Measurements from ENCODE around the gene IFT80.
A peak's percentile ranks its signal among the peaks of the same experiment; 100 is the strongest.
"Not testable (repeated sequence)": the region's sequence is repeated elsewhere in the genome, so short reads cannot be mapped to it uniquely, and the experiment has no call there.

IFT80 gene

GRCh38 chr3:160400030-160400701 lies 1.1 kb upstream of the IFT80 start:
- DNase-seq, result no peak

GRCh38 chr3:160398820-160399124 lies 253 bp downstream of the IFT80 start:
- no peak for DNase-seq

GRCh38 chr3:160395297-160395696 lies 3.7 kb downstream of the IFT80 start:
- DNase-seq, result peak; percentile 35

DNA sequence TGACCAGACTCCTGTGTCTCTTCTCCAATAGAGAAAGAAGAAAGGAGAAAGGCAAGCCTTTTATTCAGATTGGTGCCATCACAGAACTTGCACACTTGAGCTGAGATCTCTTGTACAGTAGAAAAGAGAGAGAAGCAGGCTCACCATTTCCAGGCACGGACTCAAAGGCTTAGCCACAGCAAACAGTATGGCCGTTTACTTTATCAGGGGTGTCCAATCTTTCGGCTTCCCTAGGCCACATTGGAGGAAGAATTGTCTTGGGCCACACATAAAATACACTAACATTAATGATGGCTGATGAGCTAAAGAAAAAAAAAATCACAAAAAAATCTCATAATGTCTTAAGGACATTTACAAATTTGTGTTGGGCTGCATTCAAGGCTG lies 5.0 kb downstream of the IFT80 start:
- no peak for DNase-seq

DNA sequence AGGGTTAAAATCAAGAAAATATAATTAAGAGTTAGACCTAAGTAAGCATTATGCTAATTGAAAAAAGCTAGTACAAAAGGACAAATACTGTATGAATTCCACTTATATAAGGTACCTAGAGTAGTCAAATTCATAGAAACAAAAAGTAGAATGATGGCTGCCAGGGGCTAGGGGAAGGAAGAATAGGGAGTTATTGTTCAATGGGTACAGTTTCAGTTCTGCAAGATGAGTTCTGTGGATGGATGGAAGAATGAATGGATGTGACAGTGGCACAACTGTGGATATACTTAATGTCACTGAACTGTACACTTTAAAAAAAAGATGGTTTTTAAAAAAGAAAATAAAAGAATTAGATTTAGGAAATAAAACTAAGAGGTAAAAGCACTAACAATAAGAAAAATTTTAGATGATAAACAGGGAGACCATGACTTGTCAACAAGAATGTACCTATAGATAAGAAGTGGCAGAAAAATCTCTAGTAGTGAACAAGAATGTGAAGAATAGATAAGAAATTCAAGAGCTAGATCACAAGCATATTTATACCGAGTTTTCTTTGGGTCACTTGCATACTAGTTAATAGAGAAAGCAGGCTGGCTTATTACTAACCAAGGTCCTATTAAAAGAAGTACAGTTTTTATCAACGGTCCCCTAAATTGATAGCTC lies 5.5 kb downstream of the IFT80 start:
- no peak for DNase-seq

- no peak for DNase-seq
These were observed 6.2 kb downstream of the IFT80 start for GRCh38 chr3:160392798-160393197.

DNA sequence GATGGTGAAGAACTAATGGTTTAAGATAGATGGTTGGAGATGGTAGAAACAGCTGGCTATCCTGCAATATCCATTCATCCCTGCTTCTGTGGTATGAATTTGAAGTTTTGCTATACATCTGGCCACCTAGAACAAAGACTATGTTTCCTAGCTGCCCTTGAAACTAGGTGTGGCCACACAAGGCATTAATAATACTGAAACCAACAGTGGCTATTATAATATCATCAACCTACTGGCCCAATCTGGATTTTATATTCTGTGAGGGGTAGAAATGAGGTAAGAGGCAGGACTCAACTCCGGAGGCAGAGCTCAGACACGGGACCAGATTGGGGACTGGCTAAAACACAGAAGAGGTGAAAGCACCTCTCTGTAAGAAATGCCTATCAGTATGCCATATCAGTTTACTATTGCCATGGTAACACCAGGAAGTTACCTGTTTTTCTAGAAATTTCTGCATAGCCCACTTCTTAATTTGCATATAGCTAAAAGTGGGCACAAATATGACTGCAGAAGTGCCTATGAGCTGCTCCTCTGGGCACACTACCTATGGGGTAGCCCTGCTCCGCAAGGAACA lies 8.4 kb downstream of the IFT80 start:
- no peak for DNase-seq

GRCh38 chr3:160384639-160385318 lies 14.2 kb downstream of the IFT80 start:
- DNase-seq, result no peak

- no peak for DNase-seq
These were observed 17.6 kb downstream of the IFT80 start for GRCh38 chr3:160381470-160381869.

DNA sequence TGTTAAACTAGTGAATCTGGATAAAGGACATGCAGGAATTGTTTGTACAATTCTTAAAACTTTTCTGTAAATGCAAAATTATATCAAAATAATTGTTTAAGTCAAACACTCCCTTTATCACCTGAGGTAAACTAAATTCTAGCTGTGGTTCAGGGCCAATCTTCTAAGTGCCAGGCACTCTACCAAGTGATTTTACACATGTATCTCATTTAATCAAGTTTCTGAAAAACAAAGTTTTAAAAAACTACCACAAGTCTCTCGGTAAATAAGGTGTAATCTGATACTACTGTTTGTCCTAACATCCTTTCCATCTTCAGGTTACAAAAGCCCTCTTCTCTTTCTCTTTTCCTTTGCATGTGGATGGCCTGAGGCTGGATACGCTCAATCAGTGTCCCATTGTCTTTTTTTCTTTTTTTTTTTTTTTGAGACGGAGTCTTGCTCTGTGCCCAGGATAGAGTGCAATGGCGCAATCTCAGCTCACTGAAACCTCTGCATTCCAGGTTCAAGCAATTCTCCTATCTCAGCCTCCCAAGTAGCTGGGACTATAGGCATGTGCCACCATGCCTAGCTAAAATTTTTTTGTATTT lies 19.3 kb downstream of the IFT80 start:
- no peak for DNase-seq

- no peak for DNase-seq
These were observed 20.5 kb downstream of the IFT80 start for GRCh38 chr3:160378331-160379109.

DNA sequence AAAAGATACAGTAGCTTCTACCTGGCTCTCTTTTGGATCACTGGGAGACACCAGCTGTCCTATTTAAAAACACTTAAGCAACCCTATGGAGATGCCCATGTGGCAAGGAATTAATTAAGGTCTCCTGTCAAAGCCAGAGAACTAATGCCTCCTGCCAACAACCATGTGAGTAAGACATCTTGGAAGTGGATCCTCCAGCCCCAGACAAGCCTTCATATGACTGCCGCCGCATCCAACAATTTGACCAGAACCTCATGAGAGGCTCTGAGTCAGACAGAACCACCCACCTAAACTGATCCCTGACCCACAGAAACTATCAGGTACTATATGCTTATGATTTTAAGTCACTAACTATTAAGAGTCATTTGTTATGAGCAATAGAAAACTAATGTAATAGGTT lies 22.3 kb downstream of the IFT80 start:
- DNase-seq, result no peak

GRCh38 chr3:160374925-160375324 lies 24.1 kb downstream of the IFT80 start:
- DNase-seq, result no peak

GRCh38 chr3:160374472-160374871 lies 24.6 kb downstream of the IFT80 start:
- no peak for DNase-seq

GRCh38 chr3:160373655-160374054 lies 25.4 kb downstream of the IFT80 start:
- no peak for DNase-seq

DNA sequence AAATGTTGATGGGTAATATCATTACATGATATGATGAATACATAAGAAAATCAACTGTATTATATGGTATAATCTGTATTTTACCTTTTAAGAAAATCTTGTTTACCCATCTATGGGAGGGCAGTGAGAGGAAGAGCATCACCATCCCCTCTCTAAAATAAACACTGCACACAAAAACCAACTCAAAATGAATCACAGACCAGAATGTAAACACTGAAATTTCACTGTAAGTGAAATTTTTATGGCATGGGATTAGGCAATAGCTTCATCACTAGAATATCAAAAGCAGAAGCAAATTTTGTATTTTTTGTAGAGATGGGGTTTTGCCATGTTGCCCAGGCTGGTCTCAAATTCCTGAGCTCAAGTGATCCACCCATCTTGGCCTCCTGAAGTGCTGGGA lies 26.2 kb downstream of the IFT80 start:
- DNase-seq, result no peak

DNA sequence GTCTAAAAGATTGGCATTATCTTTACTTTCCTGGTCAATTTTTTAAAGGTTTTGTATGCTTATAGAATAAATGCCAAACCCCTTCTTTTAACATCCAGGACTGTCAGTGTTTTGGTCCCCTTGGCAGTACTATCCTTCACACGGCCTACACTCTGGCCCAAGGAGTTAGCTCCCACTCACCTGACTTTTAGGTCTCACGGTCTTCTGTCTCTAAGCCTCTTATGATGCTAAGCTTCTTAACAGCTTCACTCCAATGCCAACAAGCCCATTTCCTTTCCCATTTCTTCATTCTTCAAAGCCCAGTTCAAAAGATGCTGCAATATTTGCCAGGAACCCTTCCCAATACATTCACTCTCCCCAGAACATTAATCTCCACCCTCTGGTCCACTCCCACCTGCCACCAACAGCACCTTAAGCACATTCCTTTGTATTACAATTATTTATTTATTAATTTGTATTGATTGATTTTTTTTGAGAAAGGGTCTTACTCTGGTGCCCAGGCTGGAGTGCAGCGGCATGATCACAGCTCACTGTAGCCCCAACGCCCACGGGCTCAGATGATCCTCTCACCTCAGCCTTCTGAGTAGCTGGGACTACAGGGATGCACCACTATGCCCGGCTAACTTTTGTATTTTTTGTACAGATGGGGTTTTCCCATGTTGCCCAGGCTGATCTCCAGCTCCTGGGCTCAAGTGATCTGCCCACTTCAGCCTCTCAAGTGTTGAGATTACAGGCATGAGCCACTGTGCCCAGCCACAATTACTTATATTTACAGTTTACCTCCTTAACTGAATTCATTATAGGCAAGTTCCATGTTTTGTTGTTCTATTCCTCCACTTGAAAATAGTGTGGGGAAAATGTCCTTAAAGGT lies 27.8 kb downstream of the IFT80 start:
- no peak for DNase-seq

DNA sequence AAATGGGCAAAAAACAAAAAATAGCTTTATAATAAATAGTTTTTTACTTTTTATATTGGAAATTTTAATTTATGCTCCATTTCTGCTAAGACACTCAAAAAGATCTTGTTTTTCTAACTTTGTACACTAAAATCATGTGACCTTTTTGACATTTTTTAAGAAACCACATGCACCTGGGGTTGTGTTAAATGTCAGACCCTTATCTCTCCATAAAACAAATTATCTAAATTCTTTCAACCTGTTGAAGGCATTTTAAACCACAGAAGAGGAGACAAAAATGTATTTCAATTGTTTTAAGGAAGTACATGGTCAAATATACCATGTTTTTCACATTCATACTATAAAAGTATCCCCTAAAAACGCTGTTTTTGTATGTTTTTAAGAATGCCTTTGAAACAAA lies 29.2 kb downstream of the IFT80 start:
- peak; percentile 8 for DNase-seq

- DNase-seq, result peak; percentile 87
These were observed 30.2 kb downstream of the IFT80 start for GRCh38 chr3:160368804-160369203.

DNA sequence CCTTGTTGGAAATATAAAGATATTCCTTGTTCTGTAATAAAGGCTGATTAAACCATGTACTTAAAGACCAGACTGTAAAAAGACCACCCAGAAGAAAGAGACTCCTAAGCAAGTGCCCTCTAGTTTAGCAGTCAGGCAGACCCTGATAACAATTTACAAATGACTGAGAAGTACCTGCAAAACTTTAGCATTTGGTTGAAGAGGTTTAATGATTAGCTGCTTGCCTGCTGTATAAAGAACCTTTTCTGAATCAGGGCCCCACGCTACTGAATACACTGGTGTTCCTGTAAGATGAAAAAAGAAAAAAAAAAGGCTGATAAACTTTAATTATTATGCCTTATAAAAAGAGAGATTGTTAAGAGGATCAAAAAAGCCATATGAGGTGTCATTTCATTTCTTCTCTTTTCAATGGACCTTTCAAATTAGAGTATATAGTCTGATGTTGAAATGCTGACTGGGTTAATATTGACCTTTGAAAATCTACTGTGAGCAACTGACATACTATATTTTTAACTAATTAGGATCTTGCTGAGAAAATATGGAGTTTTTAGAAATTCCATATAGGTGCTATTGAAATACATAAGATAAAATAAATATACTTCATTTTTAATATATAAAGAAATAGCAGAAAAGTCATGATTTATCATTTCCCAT lies 33.0 kb downstream of the IFT80 start:
- DNase-seq, result no peak

DNA sequence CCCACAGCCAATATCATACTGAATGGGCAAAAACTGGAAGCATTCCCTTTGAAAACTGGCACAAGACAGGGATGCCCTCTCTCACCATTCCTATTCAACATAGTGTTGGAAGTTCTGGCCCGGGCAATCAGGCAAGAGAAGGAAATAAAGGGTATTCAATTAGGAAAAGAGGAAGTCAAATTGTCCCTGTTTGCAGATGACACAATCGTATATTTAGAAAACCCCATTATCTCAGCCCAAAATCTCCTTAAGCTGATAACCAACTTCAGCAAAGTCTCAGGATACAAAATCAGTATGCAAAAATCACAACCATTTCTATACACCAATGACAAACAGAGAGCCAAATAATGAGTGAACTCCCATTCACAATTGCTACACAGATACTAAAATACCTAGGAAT lies 36.1 kb downstream of the IFT80 start:
- not testable (repeated sequence) for DNase-seq

Data from GF-D8 (cell line).